IMR-90 (cell line): Measurements from ENCODE around the gene FAM219A. TPM values are rescaled to one million over a fixed set of nuclear protein-coding genes. Genes with fewer than 3 reads are reported as not detected.

Source experiments
- ATAC-seq: fragments of 200-7000 bp; cut with Tn5 transposase; 2 replicates; pipeline ENCODE4 v1.9.1; 2020; ENCODE audit warnings: low read depth, mild to moderate bottlenecking, moderate library complexity
- BruUV-seq: library from RNA; stranded (reverse); fragments of 400-500 nt; replicated peaks from 2 replicates; lab custom pipeline; 2021; lab: Mats Ljungman, UMichigan
- CTCF ChIA-PET: fragments of 300-600 bp; formaldehyde crosslinking; extraction: SDS; loops from one replicate; lab custom pipeline; 2021; ENCODE audit warnings: antibody characterized with exemption; lab: Yijun Ruan, JAX
- POLR2A ChIA-PET: fragments of 300-600 bp; sonication (Branson Sonifier 250); formaldehyde crosslinking; loops from one replicate; lab custom pipeline; 2022; ENCODE audit warnings: antibody characterized with exemption; ENCODE audit not compliant: unreplicated experiment; lab: Charles Lee
- DNase-seq: peaks from one replicate; pipeline ENCODE4 v3.0.0; 2013
- H2AFZ ChIP-seq: replicated peaks from 2 replicates; pipeline ENCODE3; 2013; ENCODE audit warnings: low read length, mild to moderate bottlenecking; ENCODE audit not compliant: poor library complexity
- H2AK5ac ChIP-seq: 2 replicates; pipeline ENCODE4 v1.6.1; 2013; ENCODE audit warnings: low read depth, low read length, inconsistent platforms
- H2AK9ac ChIP-seq: replicated peaks from 2 replicates; pipeline ENCODE3; 2013; ENCODE audit warnings: mild to moderate bottlenecking, low read depth, low read length, moderate library complexity; ENCODE audit not compliant: poor library complexity
- H2BK120ac ChIP-seq: 2 replicates; pipeline ENCODE4 v1.6.1; 2013; ENCODE audit warnings: low read depth, low read length, inconsistent platforms
- H2BK15ac ChIP-seq: 3 replicates; pipeline ENCODE4 v1.6.1; 2013; ENCODE audit warnings: low read depth, low read length, inconsistent platforms
- H2BK20ac ChIP-seq: 2 replicates; pipeline ENCODE4 v1.6.1; 2013; ENCODE audit warnings: low read depth, mild to moderate bottlenecking, inconsistent platforms, low read length, moderate library complexity
- H2BK5ac ChIP-seq: 2 replicates; pipeline ENCODE4 v1.6.1; 2013; ENCODE audit warnings: mild to moderate bottlenecking, low read depth, low read length, inconsistent platforms; ENCODE audit not compliant: poor library complexity, severe bottlenecking
- H3K14ac ChIP-seq: replicated peaks from 2 replicates; pipeline ENCODE4 v1.6.1; 2013; ENCODE audit warnings: low read depth, low read length, inconsistent platforms
- H3K18ac ChIP-seq: 2 replicates; pipeline ENCODE4 v1.6.1; 2013; ENCODE audit warnings: low read depth, low read length, control low read depth
- H3K23ac ChIP-seq: 2 replicates; pipeline ENCODE4 v1.6.1; 2013; ENCODE audit warnings: low read depth, low read length, inconsistent platforms
- H3K27ac ChIP-seq: 2 replicates; pipeline ENCODE4 v1.5.1; 2013; ENCODE audit warnings: mild to moderate bottlenecking, control low read depth, low read length; ENCODE audit not compliant: insufficient read depth
- H3K27me3 ChIP-seq: 2 replicates; pipeline ENCODE4 v1.6.1; 2013; ENCODE audit warnings: low read length; ENCODE audit not compliant: control insufficient read depth, insufficient read depth
- H3K36me3 ChIP-seq: 2 replicates; pipeline ENCODE4 v1.6.1; 2013; ENCODE audit warnings: low read length, mixed read lengths; ENCODE audit not compliant: control insufficient read depth, insufficient read depth
- H3K4ac ChIP-seq: 2 replicates; pipeline ENCODE4 v1.6.1; 2013; ENCODE audit warnings: low read depth, low read length, inconsistent platforms
- H3K4me1 ChIP-seq: 2 replicates; pipeline ENCODE4 v1.6.1; 2013; ENCODE audit warnings: low read length, mixed read lengths; ENCODE audit not compliant: control insufficient read depth, insufficient read depth
- H3K4me2 ChIP-seq: 2 replicates; pipeline ENCODE4 v1.6.1; 2013; ENCODE audit warnings: low read depth, mild to moderate bottlenecking, control low read depth, low read length, moderate library complexity
- H3K4me3 ChIP-seq: 2 replicates; pipeline ENCODE4 v1.5.1; 2013; ENCODE audit warnings: low read depth, mild to moderate bottlenecking, control low read depth, low read length, moderate library complexity; ENCODE audit not compliant: insufficient read depth
- H3K56ac ChIP-seq: 2 replicates; pipeline ENCODE4 v1.6.1; 2013; ENCODE audit warnings: low read length, inconsistent platforms; ENCODE audit not compliant: insufficient read depth; ENCODE audit errors: extremely low read depth
- H3K79me1 ChIP-seq, 2 experiments: 2 replicates each; pipeline ENCODE4 v1.6.1; 2013; ENCODE audit warnings: low read length in 2 of 2, inconsistent platforms in 1 of 2, low read depth in 1 of 2
- H3K9ac ChIP-seq: 2 replicates; pipeline ENCODE4 v1.6.1; 2013; ENCODE audit warnings: low read depth, low read length, control low read depth
- H3K9me1 ChIP-seq: 2 replicates; pipeline ENCODE4 v1.6.1; 2013; ENCODE audit warnings: low read length, inconsistent platforms; ENCODE audit not compliant: insufficient read depth
- H3K9me3 ChIP-seq: 2 replicates; pipeline ENCODE4 v1.6.1; 2013; ENCODE audit warnings: low read length; ENCODE audit not compliant: control insufficient read depth, insufficient read depth
- H4K20me1 ChIP-seq: 2 replicates; pipeline ENCODE4 v1.6.1; 2013; ENCODE audit warnings: low read length, inconsistent platforms; ENCODE audit not compliant: insufficient read depth
- H4K5ac ChIP-seq: 2 replicates; pipeline ENCODE4 v1.6.1; 2013; ENCODE audit warnings: mild to moderate bottlenecking, low read depth, low read length, control low read depth
- H4K8ac ChIP-seq, 2 experiments: 2 replicates each; pipeline ENCODE4 v1.6.1; 2013; ENCODE audit warnings: low read depth in 2 of 2, low read length in 2 of 2, control low read depth in 1 of 2, inconsistent platforms in 1 of 2
- H4K91ac ChIP-seq: 2 replicates; pipeline ENCODE4 v1.6.1; 2013; ENCODE audit warnings: low read depth, low read length, inconsistent platforms; ENCODE audit not compliant: insufficient read depth
- BHLHE40 ChIP-seq: fragments of 150-350 bp; IDR thresholded peaks from 2 replicates; pipeline ENCODE4 v1.6.1; 2016; ENCODE audit warnings: mild to moderate bottlenecking, low read depth, low read length
- ELK1 ChIP-seq: fragments of 150-350 bp; IDR thresholded peaks from 2 replicates; pipeline ENCODE4 v1.6.1; 2016; ENCODE audit warnings: low read depth, mild to moderate bottlenecking, low read length, moderate library complexity, borderline replicate concordance
- MAFK ChIP-seq: IDR thresholded peaks from 2 replicates; pipeline ENCODE4 v1.6.1; 2012; ENCODE audit warnings: low read depth, low read length, improper control_type of control experiment
- RAD21 ChIP-seq: IDR thresholded peaks from 2 replicates; pipeline ENCODE4 v1.6.1; 2012; ENCODE audit warnings: low read length, improper control_type of control experiment
- WGBS, 2 experiments: methylation state at CpG; one replicate each; pipeline versions ENCODE4 v1.1.5 to v1.1.7; 2013; ENCODE audit warnings: missing lambda C conversion rate in 2 of 2; ENCODE audit not compliant: insufficient read length in 1 of 2; ENCODE audit errors: extremely low coverage in 2 of 2; 5-methylcytosine and 5-hydroxymethylcytosine counted together
- dilution Hi-C: fragments of 300-500 bp; cut with HindIII; formaldehyde crosslinking; loops from one replicate; pipeline ENCODE4 v1.14.3; 2018; ENCODE audit warnings: low sequenced_read_pairs; ENCODE audit not compliant: unreplicated experiment
- in situ Hi-C: fragments of 300-500 bp; cut with MboI; formaldehyde crosslinking; loops from 3 replicates; pipeline ENCODE4 v1.14.3; 2019; ENCODE audit warnings: low sequenced_read_pairs, inconsistent platforms, mixed read lengths
- intact Hi-C: fragments of 100-400 bp; cut with micrococcal nuclease; formaldehyde crosslinking; loops from 2 replicates; pipeline ENCODE4 v1.10.0; 2022
- polyA plus RNA-seq, 3 experiments: library from polyadenylated mRNA; depleted of rRNA; stranded (reverse); fragments of >200 nt; gene quantifications; 2 replicates each; pipeline ENCODE4 v1.2.3, GENCODE V29; 2012; ENCODE audit warnings: low replicate concordance in 1 of 3
- total RNA-seq: library from RNA; depleted of rRNA; stranded (reverse); fragments of >200 nt; gene quantifications from 2 replicates; pipeline ENCODE4 v1.2.3, GENCODE V29; 2012
- TF ChIP-seq, protein P1 (sequence below): conservative IDR thresholded peaks from 2 replicates; pipeline ENCODE4 v1.5.1; 2012; ENCODE audit warnings: mild to moderate bottlenecking, low read depth, low read length, improper control_type of control experiment

Gene FAM219A
- total and polyA plus RNA-seq, 2 of the 4 experiments (the other 2 are of a cell fraction) = 4.8 to 20.8 TPM

DNA sequence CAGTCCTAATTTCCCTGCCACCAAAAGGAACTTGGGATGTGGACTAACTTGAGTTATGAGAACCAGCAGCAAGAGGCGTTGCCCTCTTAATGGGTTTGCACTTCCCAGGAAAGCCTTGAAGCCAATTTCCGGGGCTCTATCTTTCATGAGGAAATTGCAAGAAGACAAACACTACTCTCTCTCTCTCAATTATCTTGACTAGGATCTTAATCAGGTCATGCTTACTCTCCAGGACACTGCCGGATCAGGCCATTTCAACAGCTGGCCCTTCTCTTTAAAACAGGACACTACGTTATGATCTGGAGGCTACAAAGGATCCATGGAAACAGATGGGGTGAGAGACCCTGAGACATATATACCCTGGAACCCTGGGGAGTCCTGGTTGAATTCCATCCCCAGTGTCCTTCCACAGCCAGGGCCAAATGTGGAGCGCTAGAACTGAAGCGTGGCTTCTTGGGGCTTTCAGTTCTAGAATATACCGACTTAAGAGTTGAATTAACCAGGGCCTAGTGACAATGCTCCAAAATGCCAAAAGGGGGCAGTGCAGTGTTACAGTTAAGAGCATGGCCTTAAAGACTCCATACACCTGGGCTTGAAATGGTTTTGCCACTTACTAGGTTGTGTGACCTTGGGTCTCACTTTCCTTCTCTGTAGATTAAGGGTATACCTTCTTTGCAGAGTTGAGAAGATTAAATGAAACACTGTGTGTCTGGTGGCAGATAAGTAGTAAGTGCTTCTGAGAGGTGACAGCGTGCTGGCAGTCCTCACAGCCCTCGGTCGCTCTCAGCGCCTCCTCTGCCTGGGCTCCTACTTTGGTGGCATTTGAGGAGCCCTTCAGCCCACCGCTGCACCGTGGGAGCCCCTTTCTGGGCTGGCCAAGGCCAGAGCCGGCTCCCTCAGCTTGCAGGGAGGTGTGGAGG, 21.1 kb downstream of the FAM219A start (continued):
- no peak for TF ChIP-seq ELK1
- TF ChIP-seq MAFK = no peak
- TF ChIP-seq RAD21 = peak; percentile 88

DNA sequence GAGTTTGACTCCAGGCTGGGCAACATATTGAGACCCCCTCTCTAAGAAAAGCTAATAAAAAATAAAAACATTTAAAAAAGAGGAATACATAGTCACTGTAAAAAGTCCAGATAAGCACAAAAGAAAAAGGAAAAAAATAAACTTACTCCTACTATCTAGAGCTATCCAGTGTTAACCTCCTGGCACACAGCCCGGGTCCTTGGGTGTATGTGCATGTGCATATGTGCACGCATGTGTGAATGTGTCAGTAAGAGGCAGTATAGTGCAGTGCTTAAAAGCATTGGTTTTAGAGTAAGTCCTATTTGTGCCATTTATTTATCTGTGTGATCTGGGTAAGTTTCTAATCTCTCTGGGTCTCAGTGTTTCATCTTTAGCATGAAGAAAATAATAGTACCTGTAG, 26.7 kb downstream of the FAM219A start:
- Histone ChIP-seq H2BK20ac (no peak overlapping the region), H3K27me3 (no peaks in the 10 kb centered on the region), H3K4ac (no peak overlapping the region), H2AK9ac (no peak overlapping the region), H3K36me3 (no peaks in the 10 kb centered on the region), H3K4me3 (no peak overlapping the region), H2BK5ac (no peak overlapping the region), H2AK5ac (no peak overlapping the region), H2AFZ (no peak overlapping the region), H4K20me1 (peaks cover 60% of the 10 kb centered on the region), H3K56ac (no peak overlapping the region), H3K9me1 (peaks cover 15% of the 10 kb centered on the region; the same call in 1 of the 2 replicates), H2BK15ac (no peak overlapping the region), H3K27ac (no peak overlapping the region), H4K8ac (no peak overlapping the region), H3K4me1 (peaks cover 4% of the 10 kb centered on the region), H3K14ac (no peak overlapping the region), H4K91ac (no peak overlapping the region), H3K4me2 (no peak overlapping the region), H3K18ac (no peak overlapping the region), H3K23ac (no peak overlapping the region), H3K9me3 (no peaks in the 10 kb centered on the region), H3K9ac (no peak overlapping the region), H2BK120ac (no peak overlapping the region), H3K79me1 (peaks cover 34 to 47% of the 10 kb centered on the region in 2 experiments), H4K5ac (no peak overlapping the region)
- no peak for ATAC-seq
- no TSS peak for BruUV-seq
- DNase-seq = no peak
- POLR2A ChIA-PET = no interaction called here
- WGBS, 2 experiments = no CpG with 5 or more reads among the region's 2 CpGs
- intact Hi-C loops = loop anchor here (1.0 kb wide), 1 partner anchor 63 kb away; no protein-coding TSS in a partner anchor
- dilution Hi-C loops = no loop called here
- in situ Hi-C loops = loop anchor here (10.0 kb wide), 2 partner anchors 63 to 173 kb away; no protein-coding TSS in a partner anchor
- no peak for TF ChIP-seq BHLHE40
- TF ChIP-seq, protein P1, sequence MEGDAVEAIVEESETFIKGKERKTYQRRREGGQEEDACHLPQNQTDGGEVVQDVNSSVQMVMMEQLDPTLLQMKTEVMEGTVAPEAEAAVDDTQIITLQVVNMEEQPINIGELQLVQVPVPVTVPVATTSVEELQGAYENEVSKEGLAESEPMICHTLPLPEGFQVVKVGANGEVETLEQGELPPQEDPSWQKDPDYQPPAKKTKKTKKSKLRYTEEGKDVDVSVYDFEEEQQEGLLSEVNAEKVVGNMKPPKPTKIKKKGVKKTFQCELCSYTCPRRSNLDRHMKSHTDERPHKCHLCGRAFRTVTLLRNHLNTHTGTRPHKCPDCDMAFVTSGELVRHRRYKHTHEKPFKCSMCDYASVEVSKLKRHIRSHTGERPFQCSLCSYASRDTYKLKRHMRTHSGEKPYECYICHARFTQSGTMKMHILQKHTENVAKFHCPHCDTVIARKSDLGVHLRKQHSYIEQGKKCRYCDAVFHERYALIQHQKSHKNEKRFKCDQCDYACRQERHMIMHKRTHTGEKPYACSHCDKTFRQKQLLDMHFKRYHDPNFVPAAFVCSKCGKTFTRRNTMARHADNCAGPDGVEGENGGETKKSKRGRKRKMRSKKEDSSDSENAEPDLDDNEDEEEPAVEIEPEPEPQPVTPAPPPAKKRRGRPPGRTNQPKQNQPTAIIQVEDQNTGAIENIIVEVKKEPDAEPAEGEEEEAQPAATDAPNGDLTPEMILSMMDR = no peak
- CTCF ChIA-PET = interaction anchor here (0.6 to 1.3 kb wide), 3 partner anchors 28 to 902 kb away, joined by 3 to 4 read pairs (median 3); no protein-coding TSS in a partner anchor
